ENCODE measurements around the gene OSBPL3. TPM values are rescaled to one million over a fixed set of nuclear protein-coding genes. Genes with fewer than 3 reads are reported as not detected.
A peak's percentile ranks its signal among the peaks of the same experiment; 100 is the strongest.

OSBPL3 gene
- polyA plus RNA-seq, 1 donor (not counting 4 experiments of a cell fraction or from before 2014, with no cell fraction given): 34.0 TPM

DNA sequence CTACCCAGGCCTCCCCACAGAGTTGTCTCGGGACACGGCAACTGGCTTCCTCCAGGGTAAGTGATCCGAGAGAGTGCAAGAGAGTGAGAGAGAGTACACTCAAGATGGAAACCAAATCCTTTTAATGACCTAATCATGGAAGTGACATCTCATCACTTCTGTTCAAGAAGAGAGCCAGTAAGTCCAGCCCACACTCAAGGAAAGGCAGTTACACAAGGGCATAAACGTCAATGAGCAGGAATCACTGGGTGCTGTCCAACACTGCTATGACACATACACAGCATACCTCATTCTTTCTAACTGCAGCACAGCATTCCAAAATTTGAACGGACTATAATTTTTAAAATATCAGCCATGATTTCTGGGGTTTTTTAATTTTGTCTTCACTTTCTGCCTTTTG is 29.3 kb upstream of the OSBPL3 start:
- Histone ChIP-seq H3K79me2 (ENCODE audit: control insufficient read depth, insufficient read depth, low read length) (no peaks in the 10 kb centered on the region), H3K9ac (ENCODE audit: control insufficient read depth, extremely low read depth, insufficient read depth, low read length) (no peak overlapping the region), H3K9me1 (ENCODE audit: control insufficient read depth, extremely low read depth, insufficient read depth, low read length) (no peaks in the 10 kb centered on the region), H3K4me1 (ENCODE audit: control insufficient read depth, extremely low read depth, insufficient read depth, low read length) (peaks cover 10% of the 10 kb centered on the region), H3K36me3 (ENCODE audit: control insufficient read depth in 2 of 2, extremely low read depth in 1 of 2, insufficient read depth in 2 of 2, low read length in 2 of 2) (no peaks in the 10 kb centered on the region), H2AFZ (ENCODE audit: control insufficient read depth, low read length) (no peak overlapping the region), H3K4me2 (ENCODE audit: control insufficient read depth, extremely low read depth, insufficient read depth, low read depth, low read length) (no peak overlapping the region), H3K4me3 (ENCODE audit: control insufficient read depth in 2 of 3, extremely low read depth in 1 of 3, insufficient read depth in 2 of 3, low read depth in 1 of 3, low read length in 3 of 3) (no peak overlapping the region), H3K27ac (ENCODE audit: control insufficient read depth, insufficient read depth, low read length) (no peak overlapping the region), H3K27me3 (ENCODE audit: control insufficient read depth, extremely low read depth, insufficient read depth, low read length) (no peaks in the 10 kb centered on the region), H4K20me1 (ENCODE audit: control insufficient read depth, extremely low read depth, insufficient read depth, low read length) (no peaks in the 10 kb centered on the region), H3K9me3 (ENCODE audit: control insufficient read depth, low read depth, low read length) (no peaks in the 10 kb centered on the region)
- TF ChIP-seq EZH2 (IDR thresholded peaks at IDR 0.05; ENCODE audit: low read length): no peak
- TF ChIP-seq, protein P1, sequence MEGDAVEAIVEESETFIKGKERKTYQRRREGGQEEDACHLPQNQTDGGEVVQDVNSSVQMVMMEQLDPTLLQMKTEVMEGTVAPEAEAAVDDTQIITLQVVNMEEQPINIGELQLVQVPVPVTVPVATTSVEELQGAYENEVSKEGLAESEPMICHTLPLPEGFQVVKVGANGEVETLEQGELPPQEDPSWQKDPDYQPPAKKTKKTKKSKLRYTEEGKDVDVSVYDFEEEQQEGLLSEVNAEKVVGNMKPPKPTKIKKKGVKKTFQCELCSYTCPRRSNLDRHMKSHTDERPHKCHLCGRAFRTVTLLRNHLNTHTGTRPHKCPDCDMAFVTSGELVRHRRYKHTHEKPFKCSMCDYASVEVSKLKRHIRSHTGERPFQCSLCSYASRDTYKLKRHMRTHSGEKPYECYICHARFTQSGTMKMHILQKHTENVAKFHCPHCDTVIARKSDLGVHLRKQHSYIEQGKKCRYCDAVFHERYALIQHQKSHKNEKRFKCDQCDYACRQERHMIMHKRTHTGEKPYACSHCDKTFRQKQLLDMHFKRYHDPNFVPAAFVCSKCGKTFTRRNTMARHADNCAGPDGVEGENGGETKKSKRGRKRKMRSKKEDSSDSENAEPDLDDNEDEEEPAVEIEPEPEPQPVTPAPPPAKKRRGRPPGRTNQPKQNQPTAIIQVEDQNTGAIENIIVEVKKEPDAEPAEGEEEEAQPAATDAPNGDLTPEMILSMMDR (optimal IDR thresholded peaks at IDR 0.05 in 1 of 3, IDR thresholded peaks at IDR 0.05 in 1 of 3, conservative IDR thresholded peaks at IDR 0.05 in 1 of 3; ENCODE audit: extremely low read depth in 1 of 3, insufficient read depth in 2 of 3, low read length in 3 of 3): no peak
- DNase-seq (ENCODE audit: low read depth, low spot score) (no peak), FAIRE-seq (peak; percentile 87)
- dilution Hi-C loops (cut with MboI; ENCODE audit: extremely low pct_ligation_motif_present, low sequenced_read_pairs): no loop called here

DNA sequence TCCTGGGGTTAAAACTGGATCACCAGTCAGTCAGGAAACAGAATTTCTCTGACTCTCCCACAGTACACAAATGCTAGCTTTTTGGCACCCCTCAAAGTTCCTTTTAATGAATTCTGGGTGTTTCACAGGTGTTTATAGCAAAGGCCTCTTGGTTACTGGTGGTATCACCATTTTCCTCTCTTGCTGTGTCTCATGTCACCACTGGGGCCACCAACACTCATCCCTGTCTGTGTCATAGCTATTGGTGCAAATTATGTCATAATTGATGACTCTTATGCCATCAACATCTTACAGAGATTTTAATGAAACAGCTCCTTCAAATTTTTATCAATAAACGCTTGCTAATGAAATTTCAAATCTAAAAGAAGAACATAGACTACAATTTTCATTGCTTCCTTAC is 27.7 kb upstream of the OSBPL3 start:
- H3K27me3 ChIP-seq (ENCODE audit: control insufficient read depth, extremely low read depth, insufficient read depth, low read length): no peaks in the 10 kb centered on the region
- no peak for FAIRE-seq
- peaks cover 4% of the 10 kb centered on the region for H3K4me1 ChIP-seq (ENCODE audit: control insufficient read depth, extremely low read depth, insufficient read depth, low read length)
- dilution Hi-C loops (cut with MboI; ENCODE audit: extremely low pct_ligation_motif_present, low sequenced_read_pairs): no loop called here
- H3K9me1 ChIP-seq (ENCODE audit: control insufficient read depth, extremely low read depth, insufficient read depth, low read length): no peaks in the 10 kb centered on the region
- H2AFZ ChIP-seq (ENCODE audit: control insufficient read depth, low read length): no peak overlapping the region
- no peak overlapping the region for H3K4me3 ChIP-seq (ENCODE audit: control insufficient read depth in 2 of 3, extremely low read depth in 1 of 3, insufficient read depth in 2 of 3, low read depth in 1 of 3, low read length in 3 of 3)
- H4K20me1 ChIP-seq (ENCODE audit: control insufficient read depth, extremely low read depth, insufficient read depth, low read length): no peaks in the 10 kb centered on the region
- no peaks in the 10 kb centered on the region for H3K9me3 ChIP-seq (ENCODE audit: control insufficient read depth, low read depth, low read length)
- H3K9ac ChIP-seq (ENCODE audit: control insufficient read depth, extremely low read depth, insufficient read depth, low read length): no peak overlapping the region
- H3K4me2 ChIP-seq (ENCODE audit: control insufficient read depth, extremely low read depth, insufficient read depth, low read depth, low read length): no peak overlapping the region
- DNase-seq (ENCODE audit: low read depth, low spot score): no peak
- TF ChIP-seq EZH2 (IDR thresholded peaks at IDR 0.05; ENCODE audit: low read length): no peak
- TF ChIP-seq, protein P1 (optimal IDR thresholded peaks at IDR 0.05 in 1 of 3, IDR thresholded peaks at IDR 0.05 in 1 of 3, conservative IDR thresholded peaks at IDR 0.05 in 1 of 3; ENCODE audit: extremely low read depth in 1 of 3, insufficient read depth in 2 of 3, low read length in 3 of 3): no peak
- H3K27ac ChIP-seq (ENCODE audit: control insufficient read depth, insufficient read depth, low read length): no peak overlapping the region
- no peaks in the 10 kb centered on the region for H3K79me2 ChIP-seq (ENCODE audit: control insufficient read depth, insufficient read depth, low read length)
- H3K36me3 ChIP-seq (ENCODE audit: control insufficient read depth in 2 of 2, extremely low read depth in 1 of 2, insufficient read depth in 2 of 2, low read length in 2 of 2): no peaks in the 10 kb centered on the region
